PFSK-1 (cell line): ENCODE measurements around the gene PCBP4.

Experiments used
- POLR2AphosphoS5 ChIP-seq: IDR thresholded peaks from 2 replicates; pipeline ENCODE4 v1.6.1; 2012; ENCODE audit warnings: low read depth, mild to moderate bottlenecking, control low read depth, low read length, moderate library complexity
- TAF1 ChIP-seq: IDR thresholded peaks from 2 replicates; pipeline ENCODE4 v1.6.1; 2012; ENCODE audit warnings: low read length, control low read depth, borderline replicate concordance; ENCODE audit not compliant: insufficient read depth
- TF ChIP-seq, protein P1 (sequence below), 2 experiments: IDR thresholded peaks; 2 replicates each; pipeline versions ENCODE4 v1.6.1 to v1.8.0; 2011 to 2012; ENCODE audit warnings: low read depth in 2 of 2, low read length in 2 of 2, control low read depth in 1 of 2, inconsistent platforms in 1 of 2, mild to moderate bottlenecking in 1 of 2, moderate library complexity in 1 of 2; ENCODE audit not compliant: insufficient read depth in 1 of 2

GRCh38 chr3:51959651-51960050, 7.6 kb downstream of the PCBP4 start:
- TF ChIP-seq POLR2AphosphoS5 (no peak), TAF1 (no peak)
- TF ChIP-seq, protein P1, sequence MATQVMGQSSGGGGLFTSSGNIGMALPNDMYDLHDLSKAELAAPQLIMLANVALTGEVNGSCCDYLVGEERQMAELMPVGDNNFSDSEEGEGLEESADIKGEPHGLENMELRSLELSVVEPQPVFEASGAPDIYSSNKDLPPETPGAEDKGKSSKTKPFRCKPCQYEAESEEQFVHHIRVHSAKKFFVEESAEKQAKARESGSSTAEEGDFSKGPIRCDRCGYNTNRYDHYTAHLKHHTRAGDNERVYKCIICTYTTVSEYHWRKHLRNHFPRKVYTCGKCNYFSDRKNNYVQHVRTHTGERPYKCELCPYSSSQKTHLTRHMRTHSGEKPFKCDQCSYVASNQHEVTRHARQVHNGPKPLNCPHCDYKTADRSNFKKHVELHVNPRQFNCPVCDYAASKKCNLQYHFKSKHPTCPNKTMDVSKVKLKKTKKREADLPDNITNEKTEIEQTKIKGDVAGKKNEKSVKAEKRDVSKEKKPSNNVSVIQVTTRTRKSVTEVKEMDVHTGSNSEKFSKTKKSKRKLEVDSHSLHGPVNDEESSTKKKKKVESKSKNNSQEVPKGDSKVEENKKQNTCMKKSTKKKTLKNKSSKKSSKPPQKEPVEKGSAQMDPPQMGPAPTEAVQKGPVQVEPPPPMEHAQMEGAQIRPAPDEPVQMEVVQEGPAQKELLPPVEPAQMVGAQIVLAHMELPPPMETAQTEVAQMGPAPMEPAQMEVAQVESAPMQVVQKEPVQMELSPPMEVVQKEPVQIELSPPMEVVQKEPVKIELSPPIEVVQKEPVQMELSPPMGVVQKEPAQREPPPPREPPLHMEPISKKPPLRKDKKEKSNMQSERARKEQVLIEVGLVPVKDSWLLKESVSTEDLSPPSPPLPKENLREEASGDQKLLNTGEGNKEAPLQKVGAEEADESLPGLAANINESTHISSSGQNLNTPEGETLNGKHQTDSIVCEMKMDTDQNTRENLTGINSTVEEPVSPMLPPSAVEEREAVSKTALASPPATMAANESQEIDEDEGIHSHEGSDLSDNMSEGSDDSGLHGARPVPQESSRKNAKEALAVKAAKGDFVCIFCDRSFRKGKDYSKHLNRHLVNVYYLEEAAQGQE (IDR thresholded peaks at IDR 0.05; ENCODE audit: insufficient read depth in 1 of 2, low read depth in 2 of 2, low read length in 2 of 2) = no peak
